Measurements from ENCODE around the gene SEMA6A. TPM values are rescaled to one million over a fixed set of nuclear protein-coding genes. Genes with fewer than 3 reads are reported as not detected.
A peak's percentile ranks its signal among the peaks of the same experiment; 100 is the strongest.

SEMA6A gene
- total and polyA plus RNA-seq, 7 donors: 1.1 to 7.6 (median 3.1) TPM

DNA sequence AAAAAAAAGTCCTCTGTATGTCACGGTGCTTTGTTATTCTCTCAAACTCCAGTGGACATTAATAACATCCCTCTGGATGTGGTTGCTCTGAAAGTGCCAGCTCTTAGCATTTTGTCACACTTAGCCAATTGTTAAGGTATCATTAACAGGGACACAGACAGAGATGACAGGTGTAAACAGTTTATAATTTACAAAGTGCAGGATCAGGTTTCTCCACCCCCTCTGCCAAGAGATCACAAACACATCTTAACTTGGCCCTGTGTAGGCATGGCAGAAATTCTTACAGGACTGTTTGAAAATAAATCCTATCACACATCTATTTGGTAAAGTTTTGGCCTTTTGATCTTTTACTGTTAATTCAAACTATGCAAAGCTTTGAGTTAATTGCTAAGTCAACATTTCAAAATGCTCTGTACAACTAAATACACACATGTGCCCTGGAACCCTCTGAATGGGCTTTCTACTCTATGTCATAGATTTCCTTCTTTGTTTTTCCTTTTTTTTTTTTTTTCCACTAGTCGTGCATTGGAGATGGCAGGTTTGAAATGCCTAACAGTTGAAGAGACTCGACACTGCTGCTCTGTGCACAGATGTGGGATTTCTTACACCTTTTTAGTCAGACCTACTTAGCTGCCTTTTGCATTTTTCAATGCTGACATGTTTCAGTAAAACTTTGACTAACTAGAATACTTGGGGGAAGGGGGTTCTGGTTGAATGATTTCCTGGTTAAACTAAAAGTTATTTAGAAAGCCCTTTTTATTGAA, 41.7 kb downstream of the SEMA6A start:
- Histone ChIP-seq H3K36me3 (ENCODE audit: insufficient read depth in 1 of 2, low read depth in 1 of 2) (no peaks in the 10 kb centered on the region), H3K9me3 (no peaks in the 10 kb centered on the region), H3K4me3 (no peak overlapping the region), H3K4me1 (peaks cover 43% of the 10 kb centered on the region), H3K27me3 (ENCODE audit: insufficient read depth in 3 of 3, low read length in 2 of 3) (no peaks in the 10 kb centered on the region), H3K27ac (peak overlapping the region; percentile 10)
- DNase-seq: no peak
- WGBS, 3 donors: 15 to 17% (median 15%) methylated on average over 3 of the region's 3 CpGs
- peak; percentile 79 to 89 (median 86) for ATAC-seq
- intact Hi-C loops (cut with DNase I): no loop called here
- TF ChIP-seq, protein P1, sequence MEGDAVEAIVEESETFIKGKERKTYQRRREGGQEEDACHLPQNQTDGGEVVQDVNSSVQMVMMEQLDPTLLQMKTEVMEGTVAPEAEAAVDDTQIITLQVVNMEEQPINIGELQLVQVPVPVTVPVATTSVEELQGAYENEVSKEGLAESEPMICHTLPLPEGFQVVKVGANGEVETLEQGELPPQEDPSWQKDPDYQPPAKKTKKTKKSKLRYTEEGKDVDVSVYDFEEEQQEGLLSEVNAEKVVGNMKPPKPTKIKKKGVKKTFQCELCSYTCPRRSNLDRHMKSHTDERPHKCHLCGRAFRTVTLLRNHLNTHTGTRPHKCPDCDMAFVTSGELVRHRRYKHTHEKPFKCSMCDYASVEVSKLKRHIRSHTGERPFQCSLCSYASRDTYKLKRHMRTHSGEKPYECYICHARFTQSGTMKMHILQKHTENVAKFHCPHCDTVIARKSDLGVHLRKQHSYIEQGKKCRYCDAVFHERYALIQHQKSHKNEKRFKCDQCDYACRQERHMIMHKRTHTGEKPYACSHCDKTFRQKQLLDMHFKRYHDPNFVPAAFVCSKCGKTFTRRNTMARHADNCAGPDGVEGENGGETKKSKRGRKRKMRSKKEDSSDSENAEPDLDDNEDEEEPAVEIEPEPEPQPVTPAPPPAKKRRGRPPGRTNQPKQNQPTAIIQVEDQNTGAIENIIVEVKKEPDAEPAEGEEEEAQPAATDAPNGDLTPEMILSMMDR (IDR thresholded peaks at IDR 0.05): no peak

DNA sequence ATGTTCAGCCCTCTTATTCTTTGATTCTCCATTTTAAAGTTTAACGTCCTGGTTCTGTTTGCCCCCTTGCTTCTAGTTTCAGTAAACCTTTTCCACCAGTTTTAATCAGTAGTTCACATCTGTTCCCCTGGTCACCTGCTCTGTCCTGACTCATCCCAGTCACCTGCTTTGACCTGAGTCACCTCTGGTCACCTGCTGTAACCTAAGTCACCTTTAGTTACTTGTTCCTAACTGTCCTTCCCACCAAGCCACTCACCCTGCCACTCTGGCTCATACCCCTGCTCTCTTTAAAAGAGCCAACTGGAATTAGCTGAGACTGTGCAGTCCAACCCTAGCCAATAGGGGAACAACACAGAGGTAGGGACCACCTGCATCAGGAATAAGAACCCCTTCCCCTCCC, 43.0 kb downstream of the SEMA6A start:
- Histone ChIP-seq H3K9me3 (no peaks in the 10 kb centered on the region), H3K27ac (no peak overlapping the region), H3K27me3 (ENCODE audit: insufficient read depth in 3 of 3, low read length in 2 of 3) (no peaks in the 10 kb centered on the region), H3K4me3 (no peak overlapping the region), H3K36me3 (ENCODE audit: insufficient read depth in 1 of 2, low read depth in 1 of 2) (no peaks in the 10 kb centered on the region), H3K4me1 (peaks cover 39% of the 10 kb centered on the region)
- DNase-seq: no peak
- 70 to 84% (median 76%) methylated on average over 1 of the region's 1 CpG for WGBS, 3 donors
- TF ChIP-seq, protein P1 (IDR thresholded peaks at IDR 0.05): no peak
- ATAC-seq: no peak
- intact Hi-C loops (cut with DNase I): no loop called here

DNA sequence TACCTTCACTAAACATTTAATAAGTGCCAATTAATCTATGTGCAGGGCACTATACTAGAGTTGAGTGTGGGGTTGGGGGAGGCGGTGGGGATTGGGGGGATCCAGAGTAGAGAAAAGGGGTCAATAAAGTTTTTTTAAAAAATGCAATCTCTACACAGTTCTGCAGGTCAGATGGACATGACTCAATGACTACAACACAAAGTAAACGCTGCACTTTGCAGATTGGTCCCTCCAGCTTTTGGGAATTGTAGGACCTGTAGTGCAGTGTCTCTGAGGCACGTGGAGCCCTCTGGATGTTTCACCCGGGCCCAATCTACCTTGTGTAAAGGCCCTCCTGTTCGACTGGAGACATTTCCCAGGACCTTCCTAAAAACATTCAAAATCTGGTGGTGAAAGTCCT, 43.5 kb downstream of the SEMA6A start:
- 78 to 84% (median 81%) methylated on average over 5 of the region's 5 CpGs for WGBS, 3 donors
- Histone ChIP-seq H3K36me3 (ENCODE audit: insufficient read depth in 1 of 2, low read depth in 1 of 2) (no peaks in the 10 kb centered on the region), H3K27me3 (ENCODE audit: insufficient read depth in 3 of 3, low read length in 2 of 3) (no peaks in the 10 kb centered on the region), H3K4me3 (no peak overlapping the region), H3K4me1 (peaks cover 39% of the 10 kb centered on the region), H3K9me3 (no peaks in the 10 kb centered on the region), H3K27ac (no peak overlapping the region)
- DNase-seq: no peak
- TF ChIP-seq, protein P1 (IDR thresholded peaks at IDR 0.05): no peak
- intact Hi-C loops (cut with DNase I): no loop called here
- ATAC-seq: no peak

GRCh38 chr5:116530276-116530675, 44.3 kb downstream of the SEMA6A start:
- intact Hi-C loops (cut with DNase I): no loop called here
- H3K27ac ChIP-seq: no peak overlapping the region
- no peak for ATAC-seq
- no peaks in the 10 kb centered on the region for H3K27me3 ChIP-seq (ENCODE audit: insufficient read depth in 3 of 3, low read length in 2 of 3)
- no peaks in the 10 kb centered on the region for H3K9me3 ChIP-seq
- TF ChIP-seq, protein P1 (IDR thresholded peaks at IDR 0.05): no peak
- WGBS, 3 donors: 62 to 69% (median 65%) methylated on average over 4 of the region's 4 CpGs
- DNase-seq: no peak
- no peak overlapping the region for H3K4me3 ChIP-seq
- H3K36me3 ChIP-seq (ENCODE audit: insufficient read depth in 1 of 2, low read depth in 1 of 2): no peaks in the 10 kb centered on the region
- H3K4me1 ChIP-seq: peaks cover 37% of the 10 kb centered on the region

- no peak for ATAC-seq
- Histone ChIP-seq H3K9me3 (no peaks in the 10 kb centered on the region), H3K36me3 (ENCODE audit: insufficient read depth in 1 of 2, low read depth in 1 of 2) (no peaks in the 10 kb centered on the region), H3K27ac (no peak overlapping the region), H3K27me3 (ENCODE audit: insufficient read depth in 3 of 3, low read length in 2 of 3) (no peaks in the 10 kb centered on the region), H3K4me1 (peaks cover 32% of the 10 kb centered on the region), H3K4me3 (no peak overlapping the region)
- intact Hi-C loops (cut with DNase I): no loop called here
- TF ChIP-seq, protein P1 (IDR thresholded peaks at IDR 0.05): no peak
- DNase-seq: no peak
- 71 to 81% (median 75%) methylated on average over 4 of the region's 4 CpGs for WGBS, 3 donors
Measured at GRCh38 chr5:116529615-116530014, 45.0 kb downstream of the SEMA6A start.
